GM19240 (cell line): ENCODE results near the gene TTC29.
"Not testable (repeated sequence)": the region's sequence is repeated elsewhere in the genome, so short reads cannot be mapped to it uniquely, and the experiment has no call there.

Experiments
- DNase-seq: peaks from one replicate; pipeline ENCODE4 v3.0.0; 2011; ENCODE audit warnings: low spot score; ENCODE audit not compliant: insufficient read length

Gene TTC29

DNA sequence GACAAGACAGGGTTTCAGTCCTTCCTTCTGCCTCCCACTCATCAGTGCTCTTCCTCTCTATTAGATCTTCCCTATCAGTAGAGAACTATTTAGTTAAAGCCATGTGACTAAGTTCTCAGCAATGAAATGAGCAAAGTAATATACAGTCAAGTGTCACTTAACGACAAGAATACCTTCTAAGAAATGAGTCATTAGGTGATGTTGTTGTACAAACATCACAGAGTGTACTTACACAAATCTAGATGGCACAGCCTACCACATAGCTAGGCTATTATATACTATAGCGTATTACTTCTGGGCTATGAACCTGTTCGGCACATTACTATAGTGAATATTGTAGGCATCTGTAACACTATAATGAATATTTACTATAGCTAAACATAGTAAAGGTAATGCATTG is 235.7 kb downstream of the TTC29 start:
- no peak for DNase-seq

DNA sequence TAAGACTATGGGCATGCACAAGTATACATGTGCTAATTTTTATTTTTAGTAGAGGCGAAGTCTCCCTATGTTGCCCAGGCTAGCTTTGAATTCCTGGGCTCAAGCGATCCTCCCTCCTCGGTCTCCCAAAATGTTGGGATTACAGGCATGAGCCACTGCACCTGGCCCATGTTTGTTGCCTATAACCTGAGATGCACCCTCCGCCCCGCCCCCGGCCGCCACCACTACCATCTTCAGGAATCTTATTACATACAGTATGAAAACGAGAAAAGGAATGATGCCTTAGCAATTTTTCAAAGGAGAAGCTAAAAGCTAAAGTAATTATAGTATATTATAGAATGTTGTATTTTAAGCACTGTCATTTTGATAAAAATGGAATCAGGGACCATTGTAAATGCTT is 245.8 kb downstream of the TTC29 start:
- DNase-seq = no peak

DNA sequence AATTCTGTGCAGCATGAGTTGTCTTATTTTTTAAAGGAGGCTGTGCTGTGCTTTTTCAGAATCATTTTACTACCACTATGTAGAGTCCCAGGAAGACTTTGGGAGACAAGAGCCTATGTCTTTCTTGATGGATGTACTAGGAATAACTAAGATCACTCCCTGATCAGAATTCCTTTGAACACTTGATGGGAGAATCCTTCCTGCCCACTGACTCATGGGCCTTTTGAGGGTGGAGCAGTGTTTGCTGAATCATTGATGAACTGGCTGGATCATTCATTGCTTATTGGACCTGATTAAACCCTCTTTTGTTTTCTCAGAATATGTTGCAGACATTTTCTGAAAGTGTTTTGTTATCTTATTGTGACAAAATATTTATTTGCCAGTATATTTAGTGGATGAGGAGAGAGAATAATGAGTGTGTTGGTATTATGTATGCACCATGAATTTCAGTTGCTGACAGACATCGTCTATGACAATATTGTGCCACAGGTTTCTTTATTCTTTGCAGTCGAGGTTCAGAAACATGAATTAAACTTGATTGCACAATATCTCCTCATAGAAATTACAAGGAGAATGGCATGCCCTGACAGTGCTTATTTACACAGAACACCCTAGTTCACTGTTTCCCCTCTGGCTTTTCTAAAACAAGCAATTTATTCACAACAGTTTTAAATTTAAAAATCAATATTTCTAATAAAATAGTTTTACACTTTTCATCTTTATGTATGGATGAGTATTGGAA is 270.7 kb downstream of the TTC29 start:
- DNase-seq = no peak

DNA sequence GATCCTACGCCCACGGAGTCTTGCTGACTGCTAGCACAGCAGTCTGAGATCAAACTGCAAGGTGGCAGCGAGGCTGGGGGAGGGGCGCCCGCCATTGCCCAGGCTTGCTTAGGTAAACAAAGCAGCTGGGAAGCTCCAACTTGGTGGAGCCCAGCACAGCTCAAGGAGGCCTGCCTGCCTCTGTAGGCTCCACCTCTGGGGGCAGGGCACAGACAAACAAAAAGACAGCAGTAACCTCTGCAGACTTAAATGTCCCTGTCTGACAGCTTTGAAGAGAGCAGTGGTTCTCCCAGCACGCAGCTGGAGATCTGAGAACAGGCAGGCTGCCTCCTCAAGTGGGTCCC is 281.7 kb downstream of the TTC29 start:
- not testable (repeated sequence) for DNase-seq

DNA sequence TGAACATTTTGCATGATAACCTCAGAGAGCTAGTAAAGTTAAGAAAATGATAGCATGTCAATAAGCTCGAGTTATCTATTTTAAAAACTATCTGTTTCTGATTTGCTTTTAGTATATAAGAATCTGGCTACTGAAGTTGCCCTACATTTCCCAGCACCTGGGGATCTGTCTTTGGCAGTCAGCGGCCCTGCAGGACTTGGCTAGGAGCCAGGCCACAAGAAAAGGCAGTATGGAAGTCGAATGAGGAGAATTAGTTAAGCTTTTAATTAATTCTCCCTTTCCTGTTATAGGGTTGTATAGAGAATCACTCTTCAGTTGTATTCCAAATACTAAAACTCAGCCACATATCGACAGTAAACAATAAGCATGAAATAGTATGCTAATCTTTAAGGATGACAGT is 284.3 kb downstream of the TTC29 start:
- no peak for DNase-seq
